ENCODE results near the gene BLOC1S1. TPM values are rescaled to one million over a fixed set of nuclear protein-coding genes. Genes with fewer than 3 reads are reported as not detected.

BLOC1S1 gene
- total RNA-seq, 2 experiments from 2014 or later = 79.0 to 84.6 TPM

DNA sequence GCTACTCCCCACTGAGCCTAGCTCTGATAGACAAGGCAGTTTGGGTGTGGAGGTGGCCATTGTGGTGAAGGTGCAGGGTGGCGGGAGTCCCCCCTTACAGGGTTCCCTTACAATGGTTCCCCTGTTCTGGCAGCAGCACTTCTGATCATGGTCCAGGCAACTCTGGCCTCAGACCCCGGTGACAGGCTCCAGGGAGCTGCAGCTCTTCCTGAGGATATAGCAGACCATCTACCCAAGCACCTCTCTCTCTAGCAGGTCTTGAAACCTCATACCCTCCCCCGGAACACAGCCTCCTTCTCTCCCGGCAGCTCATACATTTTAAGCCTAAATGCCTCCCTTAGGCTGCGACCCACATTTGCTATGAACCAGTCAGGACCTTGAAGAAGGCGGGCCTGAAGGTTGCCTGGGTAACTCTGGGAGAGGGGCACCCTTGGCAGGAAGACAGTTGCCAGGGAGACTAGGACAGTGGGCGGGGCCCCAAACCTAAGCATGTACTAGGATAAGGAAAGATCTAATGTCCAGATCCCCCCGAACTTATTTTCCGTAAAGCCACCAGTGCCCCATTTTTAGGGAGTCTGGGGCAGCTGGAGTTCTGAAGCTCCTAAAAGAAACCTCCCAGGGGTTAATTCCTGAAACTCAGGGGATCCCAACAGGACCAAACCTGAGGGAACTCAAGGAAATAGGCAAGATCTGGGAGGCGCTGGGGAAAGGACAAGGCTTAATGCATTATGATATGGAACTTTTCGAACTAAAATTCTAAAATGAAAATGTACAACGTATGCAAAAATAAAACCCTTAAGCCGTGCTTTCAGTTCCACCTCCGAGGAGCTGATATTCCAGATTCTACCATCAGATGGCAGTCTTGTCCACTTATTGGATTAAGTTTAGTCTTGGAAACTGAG is 22.5 kb downstream of the BLOC1S1 start:
- peak; percentile 88 for ATAC-seq
- Mint-ChIP-seq H3K27me3 (no peaks in the 10 kb centered on the region), H3K27ac (peak overlapping the region; percentile 92), H3K36me3 (ENCODE audit: low read depth) (no peaks in the 10 kb centered on the region), H3K4me3 (peak overlapping the region; percentile 72), H3K9me3 (no peaks in the 10 kb centered on the region), H3K4me1 (ENCODE audit: low read depth) (peaks cover 25% of the 10 kb centered on the region)
- ChIA-PET POLR2A (interaction anchor here (0.9 to 3.7 kb wide), 14 partner anchors 9 to 378 kb away, joined by 3 to 22 read pairs (median 4); partner anchors contain the start of genes CD63, PYM1, RDH5 and RPL41), CTCF (interaction anchor here (0.6 to 5.7 kb wide), 71 partner anchors 8 to 573 kb away, joined by 3 to 87 read pairs (median 5); partner anchors contain the start of genes BLOC1S1, CD63, DNAJC14 and ERBB3)
- peak; percentile 92 for DNase-seq
- TF ChIP-seq, protein P1, sequence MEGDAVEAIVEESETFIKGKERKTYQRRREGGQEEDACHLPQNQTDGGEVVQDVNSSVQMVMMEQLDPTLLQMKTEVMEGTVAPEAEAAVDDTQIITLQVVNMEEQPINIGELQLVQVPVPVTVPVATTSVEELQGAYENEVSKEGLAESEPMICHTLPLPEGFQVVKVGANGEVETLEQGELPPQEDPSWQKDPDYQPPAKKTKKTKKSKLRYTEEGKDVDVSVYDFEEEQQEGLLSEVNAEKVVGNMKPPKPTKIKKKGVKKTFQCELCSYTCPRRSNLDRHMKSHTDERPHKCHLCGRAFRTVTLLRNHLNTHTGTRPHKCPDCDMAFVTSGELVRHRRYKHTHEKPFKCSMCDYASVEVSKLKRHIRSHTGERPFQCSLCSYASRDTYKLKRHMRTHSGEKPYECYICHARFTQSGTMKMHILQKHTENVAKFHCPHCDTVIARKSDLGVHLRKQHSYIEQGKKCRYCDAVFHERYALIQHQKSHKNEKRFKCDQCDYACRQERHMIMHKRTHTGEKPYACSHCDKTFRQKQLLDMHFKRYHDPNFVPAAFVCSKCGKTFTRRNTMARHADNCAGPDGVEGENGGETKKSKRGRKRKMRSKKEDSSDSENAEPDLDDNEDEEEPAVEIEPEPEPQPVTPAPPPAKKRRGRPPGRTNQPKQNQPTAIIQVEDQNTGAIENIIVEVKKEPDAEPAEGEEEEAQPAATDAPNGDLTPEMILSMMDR (IDR thresholded peaks at IDR 0.05) = peak; percentile 93
- intact Hi-C loops (cut with micrococcal nuclease) = loop anchor here (2.0 to 10.0 kb wide), 4 partner anchors 79 to 302 kb away; partner anchors contain the start of genes ORMDL2, PYM1, RAB5B and RPS26

DNA sequence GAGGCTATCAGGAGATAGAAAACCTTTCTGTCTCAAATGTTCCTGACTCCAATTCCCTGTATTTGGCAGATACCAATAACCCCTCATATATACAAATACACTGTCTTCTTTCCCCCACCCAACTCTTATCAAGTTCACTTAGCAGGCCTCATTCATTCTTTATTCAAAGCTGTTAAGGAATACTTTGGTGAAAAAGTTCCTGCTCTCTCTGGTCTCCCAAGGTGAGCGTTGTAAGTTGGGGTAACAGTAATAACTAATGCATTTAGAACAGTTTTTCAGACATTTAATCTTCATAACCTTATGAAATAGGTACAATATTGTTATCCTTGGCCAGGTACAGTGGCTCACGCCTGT is 23.2 kb downstream of the BLOC1S1 start:
- DNase-seq = no peak
- no peak for ATAC-seq
- Mint-ChIP-seq H3K27ac (peak overlapping the region; percentile 92), H3K9me3 (no peaks in the 10 kb centered on the region), H3K27me3 (no peaks in the 10 kb centered on the region), H3K36me3 (ENCODE audit: low read depth) (no peaks in the 10 kb centered on the region), H3K4me1 (ENCODE audit: low read depth) (peaks cover 25% of the 10 kb centered on the region), H3K4me3 (peak overlapping the region; percentile 72)
- ChIA-PET POLR2A (interaction anchor here (1.0 to 3.7 kb wide), 13 partner anchors 9 to 378 kb away, joined by 3 to 22 read pairs (median 4); partner anchors contain the start of genes CD63, PYM1, RDH5 and RPL41), CTCF (interaction anchor here (0.6 to 5.7 kb wide), 58 partner anchors 9 to 453 kb away, joined by 3 to 87 read pairs (median 6); partner anchors contain the start of genes BLOC1S1, CD63, DNAJC14 and ERBB3)
- TF ChIP-seq, protein P1 (IDR thresholded peaks at IDR 0.05) = peak; percentile 22
- intact Hi-C loops (cut with micrococcal nuclease) = loop anchor here (2.0 to 10.0 kb wide), 4 partner anchors 78 to 302 kb away; partner anchors contain the start of genes ORMDL2, PYM1, RAB5B and RPS26

DNA sequence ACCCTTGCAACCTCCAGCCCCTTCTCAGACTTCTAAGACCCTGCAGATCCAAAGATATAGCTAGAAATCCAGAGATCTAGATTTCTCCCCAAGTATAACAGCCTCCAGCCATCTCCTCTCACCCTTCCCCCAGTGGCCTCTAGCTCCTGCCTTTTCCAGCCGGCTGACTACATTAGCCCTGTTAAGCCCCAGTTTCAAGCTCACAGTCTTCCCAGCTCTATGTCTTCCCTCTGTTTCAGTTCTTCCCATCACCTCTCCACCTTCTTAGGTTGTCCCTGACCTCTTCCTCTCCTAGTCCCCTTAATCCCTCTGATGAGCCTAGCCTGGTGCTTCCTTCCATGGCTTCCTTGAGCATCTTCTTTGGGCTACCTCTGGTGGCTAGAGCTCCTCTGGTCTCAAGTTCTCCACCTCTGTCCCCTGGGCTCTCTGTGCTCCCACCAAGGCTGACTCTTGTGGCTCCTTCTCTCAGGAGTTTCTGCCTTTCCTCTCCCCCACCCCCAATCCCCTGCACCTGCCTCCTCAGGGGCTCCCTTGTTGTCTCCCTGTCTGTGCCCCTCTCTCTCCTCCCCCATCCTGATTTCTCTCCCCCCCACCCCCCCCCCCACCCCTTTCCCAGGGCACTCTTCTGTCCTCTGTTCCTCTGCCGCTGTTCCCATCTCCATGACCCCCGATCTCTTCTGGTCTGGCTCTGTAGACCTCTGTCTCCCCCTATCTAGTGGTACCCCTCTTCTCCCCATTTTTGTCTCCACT is 26.3 kb downstream of the BLOC1S1 start:
- ChIA-PET CTCF (interaction anchor here (0.7 to 5.7 kb wide), 9 partner anchors 9 to 232 kb away, joined by 3 to 66 read pairs (median 4); partner anchors contain the start of gene RAB5B), POLR2A (interaction anchor here (0.6 to 1.2 kb wide), 6 partner anchors 9 to 197 kb away, joined by 3 to 6 read pairs (median 3); partner anchors contain the start of genes CD63 and DNAJC14)
- Mint-ChIP-seq H3K27me3 (no peaks in the 10 kb centered on the region), H3K36me3 (ENCODE audit: low read depth) (no peaks in the 10 kb centered on the region), H3K27ac (peak overlapping the region; percentile 23), H3K4me1 (ENCODE audit: low read depth) (peaks cover 41% of the 10 kb centered on the region), H3K4me3 (peak overlapping the region; percentile 72), H3K9me3 (no peaks in the 10 kb centered on the region)
- no peak for DNase-seq
- ATAC-seq = no peak
- TF ChIP-seq, protein P1 (IDR thresholded peaks at IDR 0.05) = no peak
- intact Hi-C loops (cut with micrococcal nuclease) = no loop called here

DNA sequence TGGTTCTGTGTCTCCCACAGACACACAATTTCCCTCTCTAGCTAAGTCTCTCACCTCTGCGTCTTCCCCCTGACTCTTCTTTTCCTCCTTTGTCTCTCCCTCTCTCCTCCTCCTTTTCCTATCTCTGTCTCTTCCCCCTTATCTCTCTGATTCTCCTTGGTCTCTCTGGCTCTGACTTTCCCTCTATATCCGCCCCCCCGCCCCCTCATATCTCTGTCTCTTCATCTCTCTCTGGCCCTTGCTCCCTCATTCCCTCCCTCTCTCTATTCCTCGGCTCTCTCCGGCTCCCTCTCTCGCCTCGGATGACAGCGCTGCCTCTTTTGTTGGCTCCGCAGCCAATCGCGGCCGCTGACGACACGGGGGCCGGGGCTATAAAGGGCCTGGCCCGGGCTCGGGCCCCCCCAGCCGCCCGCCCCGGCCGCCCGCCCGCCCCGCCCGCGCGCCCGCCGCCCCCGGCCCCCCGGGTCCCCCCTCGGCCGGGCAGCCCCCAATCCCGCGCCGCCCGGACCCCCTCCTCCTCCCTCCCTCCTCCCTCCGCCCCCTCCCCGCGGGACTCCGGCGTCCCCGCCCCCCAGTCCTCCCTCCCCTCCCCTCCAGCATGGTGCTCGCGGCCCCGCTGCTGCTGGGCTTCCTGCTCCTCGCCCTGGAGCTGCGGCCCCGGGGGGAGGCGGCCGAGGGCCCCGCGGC is 27.0 kb downstream of the BLOC1S1 start, which contains the start of gene GDF11:
GDF11 (plus strand) TSS at position 404 of the 687 bp plus-strand sequence; CDS start at position 599, 195 bp downstream.
- no peaks in the 10 kb centered on the region for H3K36me3 Mint-ChIP-seq (ENCODE audit: low read depth)
- ChIA-PET POLR2A (interaction anchor here (0.6 to 2.0 kb wide), 11 partner anchors 8 to 301 kb away, joined by 3 to 10 read pairs (median 3); partner anchors contain the start of gene CD63), CTCF (interaction anchor here (0.7 to 2.0 kb wide), 11 partner anchors 10 to 253 kb away, joined by 3 to 7 read pairs (median 4); partner anchors contain the start of genes BLOC1S1, PYM1 and RAB5B)
- no peaks in the 10 kb centered on the region for H3K27me3 Mint-ChIP-seq
- H3K4me3 Mint-ChIP-seq = peak within 1 kb of the TSS; percentile 86
- TF ChIP-seq, protein P1 (IDR thresholded peaks at IDR 0.05) = no peak
- H3K4me1 Mint-ChIP-seq (ENCODE audit: low read depth) = peaks cover 33% of the 10 kb centered on the region
- H3K27ac Mint-ChIP-seq = peak within 1 kb of the TSS; percentile 44
- ATAC-seq = peak; percentile 60
- intact Hi-C loops (cut with micrococcal nuclease) = no loop called here
- peak; percentile 83 for DNase-seq
- no peaks in the 10 kb centered on the region for H3K9me3 Mint-ChIP-seq
